Heart right ventricle (tissue), 16 donors: Measurements from ENCODE around the gene PCP4L1. TPM values are rescaled to one million over a fixed set of nuclear protein-coding genes. Genes with fewer than 3 reads are reported as not detected.

ENCODE experiments used
- ATAC-seq, 8 donors: fragments of 200-7000 bp; cut with Tn5 transposase; one replicate each; pipeline ENCODE4 v1.9.1; 2020; ENCODE audit warnings: mild to moderate bottlenecking in 8 of 8, moderate library complexity in 8 of 8, moderate number of reproducible peaks in 1 of 8
- DNase-seq, 2 donors: peaks; one replicate each; pipeline ENCODE4 v3.0.0-alpha.2; 2020
- H3K27ac ChIP-seq, 10 donors: fragments of 200-600 bp; sonication (generic) in 2 of 10; one replicate each; pipeline versions ENCODE4 v1.5.0 to v1.8.0; 2020 to 2022; ENCODE audit warnings: mild to moderate bottlenecking in 3 of 10
- H3K27me3 ChIP-seq, 7 donors: fragments of 200-600 bp; one replicate each; pipeline ENCODE4 v1.8.0; 2021 to 2022; ENCODE audit warnings: mild to moderate bottlenecking in 2 of 7
- H3K36me3 ChIP-seq, 9 donors: fragments of 200-600 bp; sonication (generic) in 1 of 9; one replicate each; pipeline versions ENCODE4 v1.5.0 to v1.8.0; 2020 to 2022; ENCODE audit warnings: mild to moderate bottlenecking in 2 of 9
- H3K4me1 ChIP-seq, 9 donors: fragments of 200-600 bp; sonication (generic) in 1 of 9; one replicate each; pipeline versions ENCODE4 v1.5.0 to v1.8.0; 2020 to 2022; ENCODE audit warnings: mild to moderate bottlenecking in 4 of 9
- H3K4me3 ChIP-seq, 10 donors: fragments of 200-600 bp; sonication (generic) in 2 of 10; one replicate each; pipeline versions ENCODE4 v1.5.0 to v1.8.0; 2020 to 2022; ENCODE audit warnings: mild to moderate bottlenecking in 7 of 10, moderate library complexity in 2 of 10
- H3K9me3 ChIP-seq, 11 donors: fragments of 200-600 bp in 10 of 11; sonication (generic) in 2 of 11; one replicate each; pipeline versions ENCODE4 v1.5.0 to v1.8.0; 2013 to 2022; ENCODE audit warnings: mild to moderate bottlenecking in 2 of 11, control low read depth in 1 of 11, moderate library complexity in 1 of 11
- CTCF ChIP-seq, 9 donors: fragments of 200-600 bp; sonication (generic) in 2 of 9; IDR thresholded peaks; one replicate each; pipeline versions ENCODE4 v1.5.0 to v1.8.0; 2021 to 2022; ENCODE audit warnings: antibody characterized with exemption in 9 of 9, mild to moderate bottlenecking in 5 of 9, moderate library complexity in 1 of 9
- WGBS, 2 donors: extraction: QIAGEN DNeasy Blood & Tissue Kit; methylation state at CpG; one replicate each; pipeline ENCODE4 v1.1.7; 2013; ENCODE audit warnings: inconsistent platforms in 1 of 2; 5-methylcytosine and 5-hydroxymethylcytosine counted together
- intact Hi-C, 10 donors: fragments of 100-400 bp; cut with DNase I; formaldehyde crosslinking; loops; one replicate each; pipeline versions ENCODE4 v1.11.1 to v1.14.2; 2022
- polyA plus RNA-seq, 2 donors: library from polyadenylated mRNA; stranded (reverse); fragments of 200-250 nt; gene quantifications; one replicate each; pipeline ENCODE4 v1.2.3, GENCODE V29; 2013
- total RNA-seq, 10 donors: library from RNA; stranded (reverse); fragmentation: NEBNext Ultra II Directional in 3 of 10; extraction: Animal tissue kit (Norgen Biotek cat#: 25700) in 3 of 10; gene quantifications; one replicate each; pipeline versions ENCODE4 v1.2.1 to v1.2.4, GENCODE V29; 2021 to 2023
- donor health status: Arrhythmogenic right ventricular cardiomyopathy.
- donor health status: ischemic (EF 13 %, LVEDD 7.1; RV severe dilation, severe dysfunction).
- donor health status: healthy with polysubstance abuse.
- donor health status: DM: no; HTN: yes; CAD: no.
- donor health status: DM: no; HTN: no; CAD: no.
- donor health status: ischemic (EF 25% LVEDD 6.9; RV normal size, moderate dysfunction).
- donor health status: ischemic (EF 25% LVEDD 5.7; RV mildly dilated, moderate dysfunction).
- donor health status: healthy.
- donor health status: DM: yes; HTN: yes; CAD: no.
- donor health status: Ischemic cardiomyopathy.
- donor health status: ischemic (EF 35%, LVEDD 5.7; RV mildly dilated, moderate dysfunction).
- donor health status: nonischemic (EF 11% LVEDD 7.7; RV severe dilation, severe dysfunction).
- donor health status: DM: yes; HTN: yes; CAD: no.
- donor health status: PGD.
- donor health status: ischemic (EF 29% LVEDD 5.4; RV normal size, mild dysfunction).
- donor health status: nonischemic (EF 23%, LVEDD 6.1; RV moderate dilation, normal function).

The PCP4L1 gene
- total and polyA plus RNA-seq, 12 donors: 0.29 to 1.0 (median 0.46) TPM; not detected in 1

- DNase-seq (no peak), ATAC-seq (no peak)
- H3K27me3 ChIP-seq: peaks cover 0 to 24% (median 5%) of the 10 kb centered on the region in 7 donors
- H3K4me1 ChIP-seq: no peaks in the 10 kb centered on the region
- no peak for TF ChIP-seq CTCF (IDR thresholded peaks at IDR 0.05)
- H3K9me3 ChIP-seq: no peaks in the 10 kb centered on the region
- H3K36me3 ChIP-seq: no peaks in the 10 kb centered on the region
- no peak overlapping the region for H3K4me3 ChIP-seq
- intact Hi-C loops: no loop called here
- no peak overlapping the region for H3K27ac ChIP-seq
- WGBS, 2 donors: 48 to 54% methylated on average over 3 of the region's 3 CpGs
Observed at GRCh38 chr1:161274874-161275273, 16.3 kb downstream of the PCP4L1 start.

GRCh38 chr1:161282991-161283390 lies 24.4 kb downstream of the PCP4L1 start:
- Histone ChIP-seq H3K9me3 (no peaks in the 10 kb centered on the region), H3K4me3 (no peak overlapping the region), H3K4me1 (peaks cover 0 to 4% (median 0%) of the 10 kb centered on the region in 9 donors), H3K36me3 (no peaks in the 10 kb centered on the region), H3K27ac (no peak overlapping the region), H3K27me3 (peaks cover 0 to 8% (median 0%) of the 10 kb centered on the region in 7 donors)
- no peak for TF ChIP-seq CTCF (IDR thresholded peaks at IDR 0.05)
- intact Hi-C loops: loop anchor here in 1 of 10 donors (10.0 kb wide), 1 partner anchor 48 kb away; the partner anchor contains the start of gene NR1I3
- WGBS, 2 donors: 97 to 100% methylated on average over 1 of the region's 1 CpG
- ATAC-seq: no peak
- DNase-seq: no peak

DNA sequence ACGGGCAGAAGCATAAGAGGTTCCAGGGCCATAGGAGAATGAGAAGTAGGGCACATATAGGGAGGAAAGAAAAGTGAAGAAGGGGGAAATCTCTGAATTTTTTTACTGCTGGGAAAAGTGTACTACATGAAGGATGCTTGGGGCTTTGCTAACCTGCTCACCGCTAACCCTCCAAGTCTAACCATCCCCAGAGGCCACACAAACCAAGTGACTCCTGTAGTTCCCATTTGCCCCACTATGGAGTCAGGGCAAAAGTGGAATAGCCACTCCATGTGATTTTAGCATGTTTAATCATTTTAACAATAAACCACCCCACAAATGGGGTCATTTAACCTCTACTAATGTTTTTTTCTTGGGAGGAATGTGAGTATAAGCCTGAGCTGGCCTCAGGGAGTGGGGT lies 26.6 kb downstream of the PCP4L1 start:
- Histone ChIP-seq H3K9me3 (no peaks in the 10 kb centered on the region), H3K4me1 (peaks cover 0 to 6% (median 0%) of the 10 kb centered on the region in 9 donors), H3K27me3 (peaks cover 0 to 8% (median 0%) of the 10 kb centered on the region in 7 donors), H3K27ac (no peak overlapping the region), H3K4me3 (no peak overlapping the region), H3K36me3 (no peaks in the 10 kb centered on the region)
- WGBS, 2 donors: 92 to 94% methylated on average over 2 of the region's 2 CpGs
- ATAC-seq: no peak
- intact Hi-C loops: loop anchor here in 2 of 10 donors (5.0 to 10.0 kb wide), 2 partner anchors 50 to 53 kb away; partner anchors contain the start of gene NR1I3 (in 1 of the 2)
- no peak for TF ChIP-seq CTCF (IDR thresholded peaks at IDR 0.05)
- no peak for DNase-seq

- Histone ChIP-seq H3K27ac (no peak overlapping the region), H3K4me3 (no peak overlapping the region), H3K4me1 (peaks cover 0 to 6% (median 0%) of the 10 kb centered on the region in 9 donors), H3K27me3 (peaks cover 0 to 8% (median 0%) of the 10 kb centered on the region in 7 donors), H3K9me3 (no peaks in the 10 kb centered on the region), H3K36me3 (no peaks in the 10 kb centered on the region)
- intact Hi-C loops: loop anchor here in 2 of 10 donors (5.0 to 10.0 kb wide), 2 partner anchors 51 to 53 kb away; partner anchors contain the start of gene NR1I3 (in 1 of the 2)
- DNase-seq (no peak), ATAC-seq (no peak)
- 72 to 80% methylated on average over 5 of the region's 5 CpGs for WGBS, 2 donors
- TF ChIP-seq CTCF (IDR thresholded peaks at IDR 0.05): no peak
Observed at GRCh38 chr1:161285521-161285920, 27.0 kb downstream of the PCP4L1 start.
